NCI-H748 treated with DMSO at 0.1 percent for 48 hours (cell line): Measurements from ENCODE around the gene FBN3.

Experiments
- DNase-seq: peaks from one replicate; lab custom pipeline; 2025; lab: John Stamatoyannopoulos, UW

Gene FBN3

GRCh38 chr19:8020681-8021080, 128.7 kb downstream of the FBN3 start:
- no peak for DNase-seq

DNA sequence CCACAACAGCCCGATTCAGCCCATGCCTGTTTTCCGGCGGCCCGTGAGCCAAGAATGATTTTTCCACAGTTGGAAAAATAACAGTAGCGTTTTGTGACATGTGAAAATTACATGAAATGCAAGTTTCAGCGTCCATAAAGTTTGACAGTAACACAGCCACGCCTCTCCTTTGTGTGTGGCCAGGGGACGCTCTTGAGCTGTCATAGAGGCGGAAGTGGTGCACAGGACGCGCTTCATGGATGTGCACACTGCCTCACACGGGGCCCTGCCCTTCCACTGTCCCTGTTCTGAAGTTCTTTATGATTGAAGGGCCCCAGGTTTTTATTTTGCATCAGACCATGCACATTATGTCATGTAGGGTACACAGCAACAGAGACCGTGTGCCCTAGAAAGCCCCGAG, 131.6 kb downstream of the FBN3 start:
- DNase-seq = no peak
